Progenitor cell of endocrine pancreas (in vitro differentiated cells): Measurements from ENCODE around the gene LHX2. TPM values are rescaled to one million over a fixed set of nuclear protein-coding genes. Genes with fewer than 3 reads are reported as not detected.

Source experiments
- DNase-seq: peaks from one replicate; pipeline ENCODE4 v3.0.0; 2021; ENCODE audit warnings: low spot score; ENCODE audit not compliant: unreplicated experiment
- H3K27ac Mint-ChIP-seq: 2 replicates; pipeline ENCODE4 v1.8.0; 2021; ENCODE audit warnings: mild to moderate bottlenecking, moderate library complexity, mixed read lengths
- H3K27me3 Mint-ChIP-seq: 2 replicates; pipeline ENCODE4 v1.8.0; 2021; ENCODE audit warnings: mixed read lengths
- H3K36me3 Mint-ChIP-seq: 2 replicates; pipeline ENCODE4 v1.8.0; 2022; ENCODE audit warnings: mixed read lengths; ENCODE audit not compliant: insufficient read depth
- H3K4me1 Mint-ChIP-seq: 2 replicates; pipeline ENCODE4 v1.8.0; 2021; ENCODE audit warnings: low read depth, mixed read lengths
- H3K4me3 Mint-ChIP-seq: 2 replicates; pipeline ENCODE4 v1.8.0; 2021; ENCODE audit warnings: low read depth, mild to moderate bottlenecking, moderate library complexity, mixed read lengths
- H3K9me3 Mint-ChIP-seq: 2 replicates; pipeline ENCODE4 v1.8.0; 2021; ENCODE audit warnings: low read depth, mixed read lengths
- CTCF ChIP-seq: fragments of 200-600 bp; sonication (generic); IDR thresholded peaks from one replicate; pipeline ENCODE4 v1.5.0; 2021; ENCODE audit warnings: antibody characterized with exemption, mild to moderate bottlenecking; ENCODE audit not compliant: unreplicated experiment
- total RNA-seq: library from RNA; stranded (reverse); gene quantifications from 2 replicates; pipeline ENCODE4 v1.2.1, GENCODE V29; 2021

LHX2 gene
- total RNA-seq, 1 donor from 2014 or later, result not detected

DNA sequence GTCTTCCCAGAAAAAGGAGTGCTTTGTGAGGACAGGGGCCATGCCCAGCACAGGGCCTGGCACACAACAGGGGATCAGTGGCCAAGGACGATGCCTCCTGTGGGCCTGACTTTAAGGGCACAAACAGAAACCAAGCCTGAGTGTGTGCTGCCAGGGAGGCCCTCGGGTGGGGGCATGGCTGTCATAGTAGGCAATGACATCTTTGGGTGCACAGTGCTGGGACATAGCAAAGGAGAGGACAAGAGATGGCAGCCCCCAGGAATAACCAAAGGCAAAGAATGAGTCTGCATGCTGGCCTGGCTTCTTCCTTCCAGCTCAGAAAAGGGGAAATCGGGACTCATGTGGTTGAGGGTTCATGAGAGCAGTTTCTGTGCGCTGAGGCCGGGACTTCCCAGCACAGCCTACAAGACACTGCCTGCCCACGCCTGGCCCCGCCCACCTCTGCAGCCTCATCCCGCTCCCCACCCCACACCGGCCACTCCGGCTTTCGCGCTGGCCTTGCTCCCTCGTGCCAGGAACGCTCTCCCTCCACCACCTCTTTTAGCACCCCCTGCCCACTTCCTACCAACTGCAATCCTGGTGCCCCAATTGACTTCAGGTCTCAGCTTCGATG lies 13.8 kb upstream of the LHX2 start:
- Mint-ChIP-seq H3K27me3 (peaks cover 86% of the 10 kb centered on the region), H3K27ac (no peak overlapping the region), H3K36me3 (no peaks in the 10 kb centered on the region), H3K9me3 (no peaks in the 10 kb centered on the region), H3K4me1 (peaks cover 5% of the 10 kb centered on the region), H3K4me3 (no peak overlapping the region)
- DNase-seq, result no peak
- TF ChIP-seq CTCF, result no peak

GRCh38 chr9:123998278-123998925 lies 13.2 kb upstream of the LHX2 start:
- no peaks in the 10 kb centered on the region for H3K36me3 Mint-ChIP-seq
- H3K4me3 Mint-ChIP-seq, result no peak overlapping the region

DNA sequence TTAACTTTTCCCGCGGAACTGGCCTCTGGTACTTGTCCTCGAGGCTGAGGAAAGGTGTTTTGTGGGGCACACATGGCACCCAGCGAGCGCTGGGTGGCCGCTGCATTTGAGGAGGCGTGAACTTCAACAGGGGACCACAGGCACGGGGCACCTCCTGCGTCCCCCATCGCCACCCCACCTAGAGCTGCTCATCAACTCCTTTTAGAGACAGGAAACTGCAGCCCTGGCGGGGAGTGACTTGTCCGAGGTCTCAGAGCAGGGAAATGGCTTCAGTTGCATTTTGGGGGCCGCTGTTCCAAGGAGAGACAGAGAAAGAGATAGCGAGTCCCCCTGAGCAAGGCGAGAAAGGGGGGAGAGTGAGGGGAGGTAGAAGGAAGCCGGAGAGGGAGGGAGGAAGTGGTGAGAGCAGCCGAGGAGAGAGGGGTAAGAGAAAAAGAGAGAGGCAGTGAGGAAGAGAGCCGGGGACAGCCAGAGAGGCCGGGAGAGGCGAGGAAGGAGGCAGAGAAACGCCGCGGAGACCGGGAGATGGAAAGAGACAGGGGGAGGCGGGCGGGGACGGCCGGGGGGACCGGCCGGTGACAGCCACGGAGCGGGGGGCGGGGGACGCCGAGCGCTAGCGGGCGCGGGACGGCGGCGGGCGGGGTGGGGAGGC lies 12.5 kb upstream of the LHX2 start:
- peaks cover 92% of the 10 kb centered on the region for H3K27me3 Mint-ChIP-seq
- H3K9me3 Mint-ChIP-seq, result no peaks in the 10 kb centered on the region
- H3K4me3 Mint-ChIP-seq, result peak overlapping the region; percentile 50
- no peak for TF ChIP-seq CTCF
- no peak overlapping the region for H3K27ac Mint-ChIP-seq
- no peak for DNase-seq
- H3K4me1 Mint-ChIP-seq, result peaks cover 8% of the 10 kb centered on the region
- H3K36me3 Mint-ChIP-seq, result no peaks in the 10 kb centered on the region

More at GRCh38 chr9:123998278-123998925, 13.2 kb upstream of the LHX2 start:
- no peak for TF ChIP-seq CTCF
- Mint-ChIP-seq H3K9me3 (no peaks in the 10 kb centered on the region), H3K27ac (no peak overlapping the region), H3K4me1 (peaks cover 5% of the 10 kb centered on the region), H3K27me3 (peaks cover 92% of the 10 kb centered on the region)
- DNase-seq, result no peak

DNA sequence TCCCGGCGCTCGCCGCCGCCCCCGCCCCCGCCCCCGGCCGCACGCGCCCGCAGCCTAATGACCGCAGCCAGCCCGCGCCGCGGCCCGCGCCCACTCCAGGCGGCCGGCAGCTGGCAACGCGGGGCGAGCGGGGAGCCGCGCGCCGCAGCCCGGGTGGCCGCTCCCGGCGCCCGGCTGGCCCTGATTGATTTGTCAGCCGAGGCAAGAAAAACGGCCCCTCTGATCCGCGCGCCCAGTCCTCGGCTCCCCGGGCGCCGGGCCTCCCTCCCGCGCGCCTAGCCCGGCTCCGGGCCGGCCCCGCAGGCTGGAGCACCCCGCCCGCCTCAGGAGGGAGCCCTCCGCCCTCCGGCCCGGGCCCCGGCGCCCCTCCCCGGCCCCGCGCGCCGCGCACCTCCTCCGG lies 11.9 kb upstream of the LHX2 start:
- DNase-seq, result no peak
- Mint-ChIP-seq H3K4me1 (peaks cover 8% of the 10 kb centered on the region), H3K36me3 (no peaks in the 10 kb centered on the region), H3K27me3 (peaks cover 92% of the 10 kb centered on the region), H3K9me3 (no peaks in the 10 kb centered on the region), H3K27ac (no peak overlapping the region), H3K4me3 (no peak overlapping the region)
- TF ChIP-seq CTCF, result no peak

GRCh38 chr9:124000161-124000783 lies 11.3 kb upstream of the LHX2 start:
- no peaks in the 10 kb centered on the region for H3K9me3 Mint-ChIP-seq
- peak overlapping the region; percentile 18 for H3K27ac Mint-ChIP-seq
- peak overlapping the region; percentile 32 for H3K4me3 Mint-ChIP-seq
- no peak for DNase-seq
- no peak for TF ChIP-seq CTCF
- peaks cover 92% of the 10 kb centered on the region for H3K27me3 Mint-ChIP-seq
- H3K36me3 Mint-ChIP-seq, result no peaks in the 10 kb centered on the region
- H3K4me1 Mint-ChIP-seq, result peaks cover 8% of the 10 kb centered on the region
